HG02943 (cell line): Measurements from ENCODE around the gene ADRA2B.
"Not testable (repeated sequence)": the region's sequence is repeated elsewhere in the genome, so short reads cannot be mapped to it uniquely, and the experiment has no call there.

Source experiments
- ATAC-seq: cut with Tn5 transposase; IDR thresholded peaks from one replicate; pipeline ENCODE4 v1.9.1; 2021; ENCODE audit warnings: mild to moderate bottlenecking, low read depth, moderate library complexity; ENCODE audit not compliant: unreplicated experiment

ADRA2B gene

DNA sequence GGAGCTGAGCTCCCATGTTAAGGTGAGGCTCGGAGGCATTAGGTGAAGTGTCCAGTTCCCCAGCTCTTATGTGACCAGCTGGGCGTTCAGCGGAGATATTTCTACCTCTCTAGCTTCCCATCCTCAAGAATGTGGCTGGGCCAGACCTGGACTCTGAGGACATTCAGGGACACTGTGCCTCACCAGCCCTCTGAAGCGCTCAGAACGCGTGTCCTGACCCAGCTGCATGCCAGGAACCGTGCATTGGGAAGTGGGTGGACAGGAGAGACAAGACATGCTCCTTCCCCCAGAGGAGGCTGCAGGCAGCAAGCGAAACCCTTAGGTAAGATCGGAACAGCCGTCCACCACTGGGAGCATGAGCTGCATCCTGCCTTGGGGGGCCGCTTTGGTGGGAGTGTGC, 43.6 kb downstream of the ADRA2B start:
- no peak for ATAC-seq

DNA sequence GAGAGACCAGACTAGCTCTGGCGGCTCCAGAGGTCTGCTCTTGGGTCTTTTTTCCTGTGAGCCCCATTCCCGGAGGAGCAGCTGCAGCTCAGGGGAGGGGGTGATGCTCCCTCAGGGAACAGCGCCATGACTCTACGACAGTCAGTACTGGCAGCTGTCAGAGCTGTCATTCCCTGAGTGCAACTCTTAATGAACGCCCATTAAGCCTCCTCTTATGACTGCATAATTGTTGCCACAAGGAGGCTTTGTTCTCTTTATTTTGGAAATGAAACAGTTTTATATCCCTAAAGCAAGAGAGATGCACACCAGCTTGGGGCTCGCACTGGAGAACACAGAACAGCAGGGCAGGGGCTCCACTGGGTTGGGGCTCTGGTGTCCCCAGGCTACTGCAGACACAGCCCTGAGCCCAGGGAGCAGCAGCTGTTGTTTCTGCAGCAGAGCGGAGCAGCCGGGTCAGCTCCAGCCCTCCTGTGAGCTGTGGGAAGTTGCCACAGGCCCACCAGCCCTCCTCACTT, 44.3 kb downstream of the ADRA2B start:
- ATAC-seq, result not testable (repeated sequence)

DNA sequence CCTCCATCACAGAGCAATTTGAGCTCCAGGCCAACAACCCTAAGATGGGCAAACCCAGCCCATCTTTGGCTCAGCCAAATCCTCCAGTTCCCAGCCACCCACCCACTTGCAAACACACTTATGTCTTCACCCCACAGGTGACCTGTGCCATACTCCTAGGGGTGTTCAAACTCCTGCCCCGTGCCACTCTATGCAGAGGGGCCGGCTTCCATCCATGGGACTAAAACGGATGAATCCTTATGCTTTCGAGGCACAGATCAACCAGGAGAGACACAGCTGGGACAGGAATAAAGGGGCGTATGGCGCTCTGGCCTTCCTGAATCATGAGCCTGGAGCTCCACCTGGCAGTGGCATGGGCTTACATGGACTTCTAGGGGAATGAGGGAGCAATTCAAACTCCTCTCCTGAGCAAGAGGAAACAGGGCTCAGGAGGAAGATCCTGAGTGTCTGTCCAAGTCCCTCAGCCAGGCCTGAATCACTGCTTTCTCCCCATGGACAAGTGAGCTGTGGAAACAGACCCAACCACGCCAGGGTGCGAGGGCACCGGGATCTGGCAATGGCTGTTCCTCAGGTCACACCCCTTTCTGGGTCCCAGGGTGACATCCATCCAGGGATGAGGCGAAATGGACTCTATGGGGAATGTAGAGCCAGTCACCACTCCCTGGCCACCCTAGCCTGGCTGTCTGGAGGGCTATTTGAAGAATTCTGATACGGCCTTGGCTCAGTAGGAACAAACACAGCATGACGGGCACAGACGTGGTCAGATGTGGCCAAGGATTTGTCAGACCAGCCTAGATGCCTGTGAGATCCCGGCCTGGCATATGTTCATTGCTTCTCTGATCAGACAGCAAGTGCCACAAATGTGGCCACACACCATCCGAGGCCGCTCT, 45.0 kb downstream of the ADRA2B start:
- ATAC-seq, result not testable (repeated sequence)

- not testable (repeated sequence) for ATAC-seq
These were observed 46.0 kb downstream of the ADRA2B start for GRCh38 chr2:96070351-96070750.

DNA sequence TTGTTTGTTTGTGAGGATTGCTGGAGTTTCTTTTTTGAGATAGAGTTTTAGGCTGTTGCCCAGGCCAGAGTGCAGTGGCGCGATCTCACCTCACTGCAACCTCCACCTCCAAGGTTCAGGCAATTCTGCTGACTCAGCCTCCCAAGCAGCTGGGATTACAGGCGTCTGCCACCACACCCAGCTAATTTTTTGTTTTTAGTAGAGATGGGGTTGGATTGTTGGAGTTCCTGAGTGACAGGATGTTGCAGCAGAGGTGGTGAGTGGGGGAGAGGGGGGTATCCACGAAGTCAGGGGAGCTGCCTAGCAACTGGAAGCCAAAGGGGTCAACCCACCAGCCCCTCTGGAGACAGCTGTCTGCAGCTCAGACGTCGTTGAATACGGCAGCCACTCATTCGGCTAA, 46.5 kb downstream of the ADRA2B start:
- not testable (repeated sequence) for ATAC-seq

GRCh38 chr2:96067902-96068581, 48.3 kb downstream of the ADRA2B start:
- not testable (repeated sequence) for ATAC-seq

GRCh38 chr2:96067098-96067660, 49.2 kb downstream of the ADRA2B start:
- ATAC-seq, result not testable (repeated sequence)

GRCh38 chr2:96066511-96066910, 49.9 kb downstream of the ADRA2B start:
- not testable (repeated sequence) for ATAC-seq

DNA sequence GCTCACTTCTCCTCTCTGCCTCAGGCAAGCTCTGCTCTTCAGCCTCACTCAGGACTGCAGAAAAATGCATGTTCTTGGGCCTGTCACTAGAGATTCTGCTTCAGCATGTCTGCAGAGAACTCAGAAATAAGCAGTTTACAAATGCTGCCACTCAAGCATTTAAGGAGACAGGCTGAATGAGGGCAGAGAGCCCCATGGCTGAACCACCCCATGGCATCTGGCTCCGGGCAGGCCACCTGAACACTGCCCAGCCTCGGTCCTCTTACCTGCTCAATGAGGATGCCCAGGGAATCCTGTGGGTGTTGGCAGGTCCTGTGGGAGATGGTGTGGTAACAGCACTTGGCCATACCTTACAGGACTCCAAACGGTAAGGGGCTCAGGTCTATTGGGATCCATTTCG, 50.4 kb downstream of the ADRA2B start:
- not testable (repeated sequence) for ATAC-seq

DNA sequence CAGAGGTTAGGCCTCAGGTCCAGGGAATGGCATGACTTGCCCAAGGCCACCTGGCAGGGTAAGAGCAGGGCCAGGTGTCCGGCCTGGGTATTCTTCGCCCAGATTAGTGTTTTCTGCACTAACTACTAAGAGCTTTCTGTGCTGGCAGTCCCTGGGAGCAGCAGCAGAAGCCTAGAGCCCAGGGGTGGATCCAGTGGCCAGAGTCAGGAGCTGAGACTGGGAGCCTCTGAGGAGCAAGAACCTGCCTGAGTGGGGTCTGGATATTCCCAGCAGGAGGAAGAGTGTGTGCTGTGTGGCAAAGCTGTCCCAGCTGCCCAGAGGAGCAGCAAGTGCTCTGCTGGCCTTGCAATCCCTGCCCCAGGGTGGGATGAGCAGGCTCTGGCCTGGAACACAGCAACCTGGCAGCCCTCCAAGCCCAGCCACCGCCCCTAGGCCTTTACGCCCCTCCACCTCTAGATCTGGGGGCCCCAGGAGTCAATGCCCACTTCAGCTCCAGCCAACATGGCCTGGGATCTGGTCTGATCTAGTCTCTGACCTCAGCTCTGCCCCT, 50.9 kb downstream of the ADRA2B start:
- ATAC-seq, result no peak

DNA sequence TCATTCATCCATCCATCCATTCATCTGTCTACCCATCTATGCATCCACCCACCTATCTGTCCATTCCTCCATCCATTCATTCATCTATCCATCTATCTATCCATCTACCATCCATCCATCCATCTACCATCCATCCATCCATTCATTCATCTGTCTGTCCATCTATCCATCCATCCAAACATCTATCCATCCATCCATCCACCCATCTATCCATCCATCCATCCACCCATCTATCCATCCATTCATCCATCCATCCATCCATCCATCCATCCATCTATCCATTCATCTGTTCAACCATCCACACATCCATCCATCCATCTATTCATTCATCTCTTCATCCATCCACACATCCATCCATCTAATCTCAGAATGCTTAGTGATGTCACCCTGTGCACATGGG, 51.6 kb downstream of the ADRA2B start:
- not testable (repeated sequence) for ATAC-seq

GRCh38 chr2:96064047-96064675, 52.2 kb downstream of the ADRA2B start:
- not testable (repeated sequence) for ATAC-seq

DNA sequence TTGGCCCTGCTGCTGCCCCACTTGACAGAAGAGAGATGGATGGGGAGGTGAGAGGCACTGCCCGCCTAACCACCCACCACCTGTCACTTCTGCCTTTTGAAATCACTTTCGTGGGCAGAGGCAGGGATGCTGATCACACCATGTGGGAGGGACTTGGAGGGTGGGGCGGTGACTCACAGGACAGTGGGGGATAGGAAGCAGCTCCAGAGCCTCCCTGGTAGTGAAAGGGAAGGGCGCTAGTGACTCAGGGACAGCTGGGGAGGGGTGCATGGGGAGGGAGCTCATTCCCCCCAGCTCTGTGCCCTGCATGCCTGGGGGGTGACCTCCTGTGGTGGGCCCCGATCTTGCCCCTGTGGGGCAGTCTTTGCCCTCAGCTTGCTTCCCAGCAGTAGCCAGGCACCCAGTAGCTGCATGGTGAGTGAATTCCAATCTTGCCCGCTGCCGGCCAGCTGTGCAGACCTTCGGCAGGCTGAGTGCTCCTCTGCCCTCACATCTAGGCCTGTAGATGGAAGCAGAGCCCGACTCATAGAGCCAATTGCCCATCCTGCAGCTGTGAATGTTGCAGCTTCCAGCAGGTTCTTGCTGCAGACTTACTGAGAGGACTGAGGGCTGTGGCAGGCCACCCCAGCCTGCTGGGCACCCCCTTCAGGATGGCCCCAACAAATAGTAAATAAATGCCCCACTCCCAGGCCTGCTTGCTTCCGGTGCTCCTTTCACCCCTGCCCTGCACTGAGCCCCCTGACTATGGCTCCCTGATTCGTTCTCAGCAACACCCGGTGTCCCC, 53.1 kb downstream of the ADRA2B start:
- not testable (repeated sequence) for ATAC-seq
